GM12801 (cell line): ENCODE data around the gene EDEM1.

ENCODE experiments used
- CTCF ChIP-seq: IDR thresholded peaks from one replicate; pipeline ENCODE4 v1.5.1; 2011; ENCODE audit warnings: control low read depth; ENCODE audit not compliant: insufficient read length; ENCODE audit errors: extremely low read depth

Gene EDEM1

GRCh38 chr3:5212628-5213573, 25.4 kb downstream of the EDEM1 start:
- TF ChIP-seq CTCF, result no peak

- TF ChIP-seq CTCF, result no peak
These were observed 26.1 kb downstream of the EDEM1 start for GRCh38 chr3:5213574-5213966.

- TF ChIP-seq CTCF, result no peak
These were observed 26.8 kb downstream of the EDEM1 start for GRCh38 chr3:5214352-5214751.

GRCh38 chr3:5217824-5218595, 30.5 kb downstream of the EDEM1 start:
- no peak for TF ChIP-seq CTCF

- no peak for TF ChIP-seq CTCF
These were observed 31.3 kb downstream of the EDEM1 start for GRCh38 chr3:5218815-5219214.

GRCh38 chr3:5219216-5219615, 31.7 kb downstream of the EDEM1 start:
- no peak for TF ChIP-seq CTCF

GRCh38 chr3:5220193-5220592, 32.7 kb downstream of the EDEM1 start:
- TF ChIP-seq CTCF, result no peak
